Measurements from ENCODE around the gene SRGN. TPM values are rescaled to one million over a fixed set of nuclear protein-coding genes. Genes with fewer than 3 reads are reported as not detected.

SRGN gene
- total RNA-seq, 1 donor from 2014 or later, result not detected

- DNase-seq (ENCODE audit: low spot score), result no peak
- H3K4me1 ChIP-seq, result peaks cover 2% of the 10 kb centered on the region
- H3K36me3 ChIP-seq, result no peaks in the 10 kb centered on the region
- Mint-ChIP-seq H3K4me3 (no peak overlapping the region), H3K4me1 (peaks cover 8% of the 10 kb centered on the region), H3K9me3 (no peaks in the 10 kb centered on the region), H3K27ac (no peak overlapping the region), H3K36me3 (no peaks in the 10 kb centered on the region), H3K27me3 (ENCODE audit: insufficient read depth, low read depth) (peaks cover 4% of the 10 kb centered on the region)
- no peak overlapping the region for H3K27ac ChIP-seq
- H3F3A ChIP-seq (ENCODE audit: low read depth), result no peaks in the 10 kb centered on the region
- no peaks in the 10 kb centered on the region for H3K27me3 ChIP-seq
- TF ChIP-seq CTCF (IDR thresholded peaks at IDR 0.05), result no peak
- TF ChIP-seq EZH2 (IDR thresholded peaks at IDR 0.05), result no peak
- TF ChIP-seq EZH2phosphoT487 (IDR thresholded peaks at IDR 0.05), result no peak
- no peaks in the 10 kb centered on the region for H3K79me2 ChIP-seq (ENCODE audit: low read depth)
- no peak overlapping the region for H3K4me3 ChIP-seq
- H3K9me3 ChIP-seq (ENCODE audit: low read depth), result no peaks in the 10 kb centered on the region
- H4K20me1 ChIP-seq (ENCODE audit: low read depth), result no peaks in the 10 kb centered on the region
- no peak overlapping the region for H3K4me2 ChIP-seq
- H3K9ac ChIP-seq, result no peak overlapping the region
- no peak overlapping the region for H2AFZ ChIP-seq (replicated peaks)
These were observed 40.6 kb upstream of the SRGN start for GRCh38 chr10:69047111-69047832.

GRCh38 chr10:69048103-69048502 lies 39.8 kb upstream of the SRGN start:
- no peak overlapping the region for H3K4me3 Mint-ChIP-seq
- H3K36me3 ChIP-seq, result no peaks in the 10 kb centered on the region
- no peak overlapping the region for H3K4me3 ChIP-seq
- peak overlapping the region; percentile 76 for H2AFZ ChIP-seq (replicated peaks)
- no peak overlapping the region for H3K27ac ChIP-seq
- no peak for TF ChIP-seq CTCF (IDR thresholded peaks at IDR 0.05)
- no peak for TF ChIP-seq EZH2phosphoT487 (IDR thresholded peaks at IDR 0.05)
- no peaks in the 10 kb centered on the region for H3K9me3 ChIP-seq (ENCODE audit: low read depth)
- no peak overlapping the region for H3K9ac ChIP-seq
- no peaks in the 10 kb centered on the region for H4K20me1 ChIP-seq (ENCODE audit: low read depth)
- peaks cover 6% of the 10 kb centered on the region for H3K4me1 ChIP-seq
- H3K9me3 Mint-ChIP-seq, result no peaks in the 10 kb centered on the region
- no peak overlapping the region for H3K4me2 ChIP-seq
- peaks cover 4% of the 10 kb centered on the region for H3K27me3 Mint-ChIP-seq (ENCODE audit: insufficient read depth, low read depth)
- H3F3A ChIP-seq (ENCODE audit: low read depth), result no peaks in the 10 kb centered on the region
- H3K27ac Mint-ChIP-seq, result no peak overlapping the region
- DNase-seq (ENCODE audit: low spot score), result no peak
- no peaks in the 10 kb centered on the region for H3K79me2 ChIP-seq (ENCODE audit: low read depth)
- H3K36me3 Mint-ChIP-seq, result no peaks in the 10 kb centered on the region
- H3K27me3 ChIP-seq, result no peaks in the 10 kb centered on the region
- peaks cover 8% of the 10 kb centered on the region for H3K4me1 Mint-ChIP-seq

- Histone ChIP-seq H3K79me2 (ENCODE audit: low read depth) (no peaks in the 10 kb centered on the region), H3K9me3 (ENCODE audit: low read depth) (no peaks in the 10 kb centered on the region), H3F3A (ENCODE audit: low read depth) (no peaks in the 10 kb centered on the region), H3K4me1 (peaks cover 6% of the 10 kb centered on the region), H3K27ac (no peak overlapping the region), H3K4me2 (no peak overlapping the region), H3K27me3 (no peaks in the 10 kb centered on the region), H3K9ac (no peak overlapping the region), H3K4me3 (no peak overlapping the region), H4K20me1 (ENCODE audit: low read depth) (no peaks in the 10 kb centered on the region), H2AFZ (replicated peaks) (no peak overlapping the region), H3K36me3 (no peaks in the 10 kb centered on the region)
- Mint-ChIP-seq H3K27me3 (ENCODE audit: insufficient read depth, low read depth) (peaks cover 2% of the 10 kb centered on the region), H3K9me3 (no peaks in the 10 kb centered on the region), H3K27ac (no peak overlapping the region), H3K4me1 (peaks cover 8% of the 10 kb centered on the region), H3K4me3 (no peak overlapping the region), H3K36me3 (no peaks in the 10 kb centered on the region)
- no peak for TF ChIP-seq EZH2phosphoT487 (IDR thresholded peaks at IDR 0.05)
- TF ChIP-seq EZH2 (IDR thresholded peaks at IDR 0.05), result no peak
- no peak for TF ChIP-seq CTCF (IDR thresholded peaks at IDR 0.05)
- no peak for DNase-seq (ENCODE audit: low spot score)
These were observed 38.3 kb upstream of the SRGN start for GRCh38 chr10:69049566-69049961.

Measured in neural progenitor cell (in vitro differentiated cells).